ENCODE data around the gene ENAH.

The ENAH gene

DNA sequence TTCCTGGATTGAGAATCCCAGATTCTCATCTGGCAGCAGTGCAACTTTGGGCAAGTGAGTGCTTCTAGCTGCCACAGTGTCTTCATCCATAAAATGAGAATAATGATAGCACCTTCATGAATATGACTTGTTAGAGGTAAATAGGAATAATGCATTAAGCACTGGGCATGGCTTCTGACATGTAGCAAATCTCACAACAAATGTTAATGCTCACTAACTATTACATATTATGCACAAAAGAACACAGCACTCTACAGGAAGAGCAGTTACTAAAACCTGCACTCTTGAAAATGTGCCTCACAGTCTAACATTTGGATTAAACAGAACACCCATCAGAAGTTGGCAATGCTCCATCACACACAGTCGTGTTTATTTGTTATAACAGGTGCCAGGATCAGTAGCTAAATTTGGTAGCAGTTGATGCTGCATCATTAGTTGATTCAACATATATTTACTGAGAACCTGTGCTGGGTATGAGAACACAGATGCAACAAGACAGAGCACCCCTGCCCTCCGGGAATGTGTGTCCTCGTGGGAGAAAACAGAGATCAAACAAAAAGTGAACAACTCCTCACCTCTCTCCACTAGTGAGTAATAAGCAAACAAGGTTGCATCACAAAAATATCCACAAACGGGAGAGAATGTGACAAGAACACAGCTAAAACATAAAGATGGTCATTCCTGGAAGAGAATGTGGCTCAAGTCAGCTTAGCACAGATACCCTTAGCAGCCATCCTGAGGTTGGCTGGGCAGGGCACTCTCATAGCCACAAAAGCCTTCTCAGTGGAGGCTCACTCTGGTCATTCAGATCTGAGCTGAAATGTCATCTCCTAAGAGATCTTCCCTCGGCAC lies 198.9 kb downstream of the ENAH start:
- Histone ChIP-seq H3K27ac (peak overlapping the region; percentile 64), H3K4me3 (ENCODE audit: low read depth, low read length) (no peak overlapping the region), H3K27me3 (replicated peaks) (no peaks in the 10 kb centered on the region), H3K36me3 (replicated peaks) (no peaks in the 10 kb centered on the region)
- in situ Hi-C loops (cut with HindIII; ENCODE audit: low pct_ligation_motif_present, low sequenced_read_pairs), result loop anchor here (25.0 kb wide), 1 partner anchor 533 kb away; the partner anchor contains the start of gene SDE2
- TF ChIP-seq, protein P1, sequence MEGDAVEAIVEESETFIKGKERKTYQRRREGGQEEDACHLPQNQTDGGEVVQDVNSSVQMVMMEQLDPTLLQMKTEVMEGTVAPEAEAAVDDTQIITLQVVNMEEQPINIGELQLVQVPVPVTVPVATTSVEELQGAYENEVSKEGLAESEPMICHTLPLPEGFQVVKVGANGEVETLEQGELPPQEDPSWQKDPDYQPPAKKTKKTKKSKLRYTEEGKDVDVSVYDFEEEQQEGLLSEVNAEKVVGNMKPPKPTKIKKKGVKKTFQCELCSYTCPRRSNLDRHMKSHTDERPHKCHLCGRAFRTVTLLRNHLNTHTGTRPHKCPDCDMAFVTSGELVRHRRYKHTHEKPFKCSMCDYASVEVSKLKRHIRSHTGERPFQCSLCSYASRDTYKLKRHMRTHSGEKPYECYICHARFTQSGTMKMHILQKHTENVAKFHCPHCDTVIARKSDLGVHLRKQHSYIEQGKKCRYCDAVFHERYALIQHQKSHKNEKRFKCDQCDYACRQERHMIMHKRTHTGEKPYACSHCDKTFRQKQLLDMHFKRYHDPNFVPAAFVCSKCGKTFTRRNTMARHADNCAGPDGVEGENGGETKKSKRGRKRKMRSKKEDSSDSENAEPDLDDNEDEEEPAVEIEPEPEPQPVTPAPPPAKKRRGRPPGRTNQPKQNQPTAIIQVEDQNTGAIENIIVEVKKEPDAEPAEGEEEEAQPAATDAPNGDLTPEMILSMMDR (IDR thresholded peaks at IDR 0.05; ENCODE audit: low read depth, low read length, missing control alignments), result no peak
- DNase-seq, result no peak

DNA sequence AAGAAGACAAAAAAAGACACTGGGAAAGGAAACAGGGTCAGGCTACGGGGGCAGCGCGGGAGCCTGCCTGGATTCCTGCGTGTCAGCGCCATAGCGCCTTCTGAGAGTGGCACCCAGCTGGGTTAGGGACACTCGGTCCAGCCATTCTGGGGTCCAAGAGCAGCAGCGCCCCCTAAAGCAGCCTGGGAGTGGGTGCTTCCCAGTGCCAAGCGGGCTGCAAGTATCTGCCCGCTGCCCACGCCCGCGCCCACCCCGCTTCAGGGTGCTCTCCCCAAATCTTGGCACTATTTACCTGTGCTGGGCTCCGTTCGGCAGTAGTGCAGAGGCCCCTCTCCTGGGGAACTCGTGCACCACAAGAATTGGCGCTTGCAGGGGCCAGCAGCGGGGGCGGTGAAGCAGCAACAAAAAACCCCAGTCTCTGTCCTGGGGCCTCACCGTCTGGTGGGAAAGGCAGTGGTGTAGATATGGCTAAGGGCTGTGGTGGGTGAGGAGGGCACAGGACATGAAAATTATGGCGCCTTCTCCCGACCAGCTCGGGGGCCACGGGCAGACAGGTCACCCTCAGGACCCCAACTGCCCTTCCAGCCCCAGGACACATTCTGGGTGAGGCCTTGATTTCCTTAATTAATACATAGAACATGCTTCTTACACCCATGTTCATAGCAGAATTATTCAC lies 200.9 kb downstream of the ENAH start:
- H3K27me3 ChIP-seq (replicated peaks), result no peaks in the 10 kb centered on the region
- DNase-seq, result no peak
- in situ Hi-C loops (cut with HindIII; ENCODE audit: low pct_ligation_motif_present, low sequenced_read_pairs), result loop anchor here (25.0 kb wide), 1 partner anchor 535 kb away; the partner anchor contains the start of gene SDE2
- no peak overlapping the region for H3K27ac ChIP-seq
- H3K36me3 ChIP-seq (replicated peaks), result no peaks in the 10 kb centered on the region
- no peak overlapping the region for H3K4me3 ChIP-seq (ENCODE audit: low read depth, low read length)
- TF ChIP-seq, protein P1 (IDR thresholded peaks at IDR 0.05; ENCODE audit: low read depth, low read length, missing control alignments), result no peak

DNA sequence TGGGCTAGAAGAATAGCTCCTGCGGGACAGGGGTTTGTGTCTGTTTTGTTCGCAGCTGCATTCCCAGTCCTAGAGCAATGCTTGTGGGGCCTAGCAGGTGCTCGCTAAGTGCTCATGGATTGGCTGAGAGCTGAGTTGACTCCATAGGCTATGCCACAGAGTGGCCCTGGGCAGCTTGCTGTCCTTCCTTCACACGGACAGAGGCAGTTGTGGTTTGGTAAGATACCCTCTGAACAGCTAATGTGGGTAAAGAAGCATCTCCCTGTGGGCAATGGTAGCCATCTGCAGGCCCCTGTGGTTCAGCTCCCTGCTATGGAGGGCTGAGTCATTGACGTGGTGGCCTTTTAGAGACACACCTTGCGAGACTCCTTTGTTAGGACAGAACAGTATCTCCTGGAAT lies 201.6 kb downstream of the ENAH start:
- Histone ChIP-seq H3K27me3 (replicated peaks) (no peaks in the 10 kb centered on the region), H3K27ac (no peak overlapping the region), H3K4me3 (ENCODE audit: low read depth, low read length) (no peak overlapping the region), H3K36me3 (replicated peaks) (no peaks in the 10 kb centered on the region)
- in situ Hi-C loops (cut with HindIII; ENCODE audit: low pct_ligation_motif_present, low sequenced_read_pairs), result loop anchor here (25.0 kb wide), 1 partner anchor 536 kb away; the partner anchor contains the start of gene SDE2
- TF ChIP-seq, protein P1 (IDR thresholded peaks at IDR 0.05; ENCODE audit: low read depth, low read length, missing control alignments), result no peak
- DNase-seq, result no peak

DNA sequence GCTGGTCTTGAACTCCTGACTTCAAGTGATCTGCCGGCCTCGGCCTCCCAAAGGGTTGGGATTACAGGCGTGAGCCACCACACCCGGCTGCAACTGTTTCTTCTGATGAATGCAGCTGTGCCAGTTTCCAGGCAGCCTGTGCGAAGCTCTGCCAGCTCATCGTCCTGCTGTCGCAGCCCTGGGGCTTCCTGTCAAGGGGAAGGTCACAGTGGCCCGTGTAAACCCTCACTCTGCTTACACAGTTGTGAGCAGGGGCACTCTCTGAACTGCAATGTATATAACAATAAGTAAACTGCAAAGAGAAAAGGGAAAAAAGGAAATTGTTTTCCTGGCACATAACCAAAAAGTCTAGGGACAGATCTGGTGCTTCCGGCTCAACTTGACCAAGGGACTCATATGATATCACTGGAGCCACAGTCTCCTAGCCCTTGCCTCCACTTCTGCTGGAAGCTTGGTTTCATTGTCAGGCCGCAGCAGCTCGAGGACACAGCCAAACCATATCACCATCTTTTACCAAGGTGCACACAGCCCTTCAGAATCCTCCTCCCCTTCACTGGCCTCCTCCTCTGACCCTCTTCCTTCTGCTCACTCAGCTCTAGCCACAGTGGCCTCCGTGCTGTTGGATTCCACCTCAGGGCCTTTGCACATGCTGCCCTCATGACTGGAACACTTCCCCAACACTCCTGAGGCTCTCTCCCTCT lies 202.3 kb downstream of the ENAH start:
- in situ Hi-C loops (cut with HindIII; ENCODE audit: low pct_ligation_motif_present, low sequenced_read_pairs), result loop anchor here (25.0 kb wide), 1 partner anchor 537 kb away; the partner anchor contains the start of gene SDE2
- H3K4me3 ChIP-seq (ENCODE audit: low read depth, low read length), result no peak overlapping the region
- no peaks in the 10 kb centered on the region for H3K36me3 ChIP-seq (replicated peaks)
- DNase-seq, result no peak
- no peaks in the 10 kb centered on the region for H3K27me3 ChIP-seq (replicated peaks)
- TF ChIP-seq, protein P1 (IDR thresholded peaks at IDR 0.05; ENCODE audit: low read depth, low read length, missing control alignments), result no peak
- H3K27ac ChIP-seq, result no peak overlapping the region

DNA sequence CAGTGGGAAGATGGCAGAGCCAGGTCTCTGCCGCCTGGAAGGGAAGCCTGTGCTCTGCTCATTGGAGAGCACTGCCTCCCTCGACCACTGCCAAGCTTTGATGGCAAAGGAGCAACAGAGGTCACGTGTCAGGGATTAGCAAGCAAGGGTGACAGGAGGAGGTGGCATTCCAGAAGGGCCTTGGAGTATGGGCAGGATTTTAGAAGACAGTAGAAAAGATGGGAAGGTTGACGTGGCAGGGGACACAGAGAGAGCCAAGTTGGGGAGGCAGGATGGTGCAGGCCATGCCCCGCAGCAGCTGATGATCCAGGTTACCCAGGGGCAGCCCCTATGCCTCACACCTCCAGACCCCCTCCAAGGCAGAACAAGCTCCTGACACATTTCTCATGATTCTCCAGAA lies 203.1 kb downstream of the ENAH start:
- H3K27me3 ChIP-seq (replicated peaks), result no peaks in the 10 kb centered on the region
- H3K27ac ChIP-seq, result no peak overlapping the region
- DNase-seq, result no peak
- H3K36me3 ChIP-seq (replicated peaks), result no peaks in the 10 kb centered on the region
- no peak overlapping the region for H3K4me3 ChIP-seq (ENCODE audit: low read depth, low read length)
- TF ChIP-seq, protein P1 (IDR thresholded peaks at IDR 0.05; ENCODE audit: low read depth, low read length, missing control alignments), result no peak
- in situ Hi-C loops (cut with HindIII; ENCODE audit: low pct_ligation_motif_present, low sequenced_read_pairs), result loop anchor here (25.0 kb wide), 1 partner anchor 538 kb away; the partner anchor contains the start of gene SDE2

Measured in brain microvascular endothelial cell (primary cell).